ENCODE measurements around the gene ZDHHC14. TPM values are rescaled to one million over a fixed set of nuclear protein-coding genes. Genes with fewer than 3 reads are reported as not detected.

The ZDHHC14 gene
- total RNA-seq, 2 donors from 2014 or later, result 53.3 to 66.2 TPM

- intact Hi-C loops (cut with DNase I), result no loop called here
- DNase-seq (ENCODE audit: low spot score), result no peak
- WGBS, result 92% methylated on average over 15 of the region's 15 CpGs
- Histone ChIP-seq H3K4me1 (replicated peaks) (peaks cover 15% of the 10 kb centered on the region), H3K27ac (no peak overlapping the region), H3K36me3 (no peaks in the 10 kb centered on the region), H3K9me3 (no peaks in the 10 kb centered on the region), H3K27me3 (replicated peaks; ENCODE audit: insufficient read depth) (no peaks in the 10 kb centered on the region), H3K4me3 (no peak overlapping the region)
- TF ChIP-seq CTCF (IDR thresholded peaks at IDR 0.05), result no peak
- no peak for TF ChIP-seq POLR2A (IDR thresholded peaks at IDR 0.05)
- TF ChIP-seq POLR2AphosphoS5 (IDR thresholded peaks at IDR 0.05), result no peak
These were observed 219.8 kb downstream of the ZDHHC14 start for GRCh38 chr6:157600807-157601206.

- 85% methylated on average over 18 of the region's 18 CpGs for WGBS
- H3K4me3 ChIP-seq, result no peak overlapping the region
- intact Hi-C loops (cut with DNase I), result no loop called here
- no peak overlapping the region for H3K27ac ChIP-seq
- no peaks in the 10 kb centered on the region for H3K36me3 ChIP-seq
- H3K4me1 ChIP-seq (replicated peaks), result peaks cover 7% of the 10 kb centered on the region
- H3K9me3 ChIP-seq, result no peaks in the 10 kb centered on the region
- TF ChIP-seq CTCF (IDR thresholded peaks at IDR 0.05), result no peak
- TF ChIP-seq POLR2AphosphoS5 (IDR thresholded peaks at IDR 0.05), result no peak
- TF ChIP-seq POLR2A (IDR thresholded peaks at IDR 0.05), result no peak
- DNase-seq (ENCODE audit: low spot score), result no peak
- no peaks in the 10 kb centered on the region for H3K27me3 ChIP-seq (replicated peaks; ENCODE audit: insufficient read depth)
These were observed 221.7 kb downstream of the ZDHHC14 start for GRCh38 chr6:157602521-157603295.

DNA sequence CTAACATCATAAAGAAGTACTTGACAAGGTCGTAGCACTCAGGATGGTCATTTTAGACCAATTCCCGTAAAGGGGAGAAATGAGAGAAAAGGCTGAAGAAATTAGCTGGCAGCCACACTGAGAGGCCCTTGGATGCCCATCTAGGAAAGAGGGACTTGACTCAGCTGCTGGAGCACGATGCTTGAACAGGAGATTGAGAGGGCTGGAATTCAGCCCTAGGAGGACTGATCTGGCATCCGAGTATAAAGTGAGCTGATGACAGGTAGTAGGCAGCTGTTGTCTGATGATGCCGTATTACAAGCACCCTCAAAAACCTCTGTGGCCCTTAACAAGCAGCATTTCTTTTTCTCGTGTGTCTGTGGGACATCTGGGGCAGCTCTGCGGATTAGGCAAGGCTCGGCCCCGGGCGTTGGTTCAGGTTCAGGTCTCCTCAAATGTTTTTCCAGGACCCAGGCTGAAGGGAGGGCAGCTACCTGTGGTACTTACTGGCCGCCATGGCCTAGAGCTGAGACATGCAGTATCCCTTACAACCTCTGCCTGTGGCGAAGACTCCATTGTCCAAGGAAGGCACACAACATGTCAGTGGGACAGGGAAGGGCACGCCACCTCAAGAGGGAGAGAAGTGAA, 222.4 kb downstream of the ZDHHC14 start:
- intact Hi-C loops (cut with DNase I), result no loop called here
- H3K4me1 ChIP-seq (replicated peaks), result no peaks in the 10 kb centered on the region
- 93% methylated on average over 13 of the region's 13 CpGs for WGBS
- no peaks in the 10 kb centered on the region for H3K9me3 ChIP-seq
- no peaks in the 10 kb centered on the region for H3K36me3 ChIP-seq
- no peak for DNase-seq (ENCODE audit: low spot score)
- TF ChIP-seq POLR2A (IDR thresholded peaks at IDR 0.05) (no peak), CTCF (IDR thresholded peaks at IDR 0.05) (no peak)
- H3K27ac ChIP-seq, result no peak overlapping the region
- H3K27me3 ChIP-seq (replicated peaks; ENCODE audit: insufficient read depth), result no peaks in the 10 kb centered on the region
- H3K4me3 ChIP-seq, result no peak overlapping the region

GRCh38 chr6:157603971-157604370, 223.0 kb downstream of the ZDHHC14 start:
- Histone ChIP-seq H3K4me1 (replicated peaks) (no peaks in the 10 kb centered on the region), H3K27me3 (replicated peaks; ENCODE audit: insufficient read depth) (no peaks in the 10 kb centered on the region), H3K4me3 (no peak overlapping the region), H3K36me3 (no peaks in the 10 kb centered on the region), H3K9me3 (no peaks in the 10 kb centered on the region), H3K27ac (no peak overlapping the region)
- no peak for TF ChIP-seq CTCF (IDR thresholded peaks at IDR 0.05)
- no peak for TF ChIP-seq POLR2AphosphoS5 (IDR thresholded peaks at IDR 0.05)
- TF ChIP-seq POLR2A (IDR thresholded peaks at IDR 0.05), result no peak
- no peak for DNase-seq (ENCODE audit: low spot score)
- WGBS, result 93% methylated on average over 5 of the region's 5 CpGs
- intact Hi-C loops (cut with DNase I), result no loop called here

- Histone ChIP-seq H3K36me3 (no peaks in the 10 kb centered on the region), H3K9me3 (no peaks in the 10 kb centered on the region), H3K4me1 (replicated peaks) (no peaks in the 10 kb centered on the region), H3K27me3 (replicated peaks; ENCODE audit: insufficient read depth) (no peaks in the 10 kb centered on the region), H3K27ac (no peak overlapping the region), H3K4me3 (no peak overlapping the region)
- WGBS, result 53% methylated on average over 2 of the region's 2 CpGs
- intact Hi-C loops (cut with DNase I), result no loop called here
- DNase-seq (ENCODE audit: low spot score), result no peak
- TF ChIP-seq POLR2AphosphoS5 (IDR thresholded peaks at IDR 0.05) (no peak), POLR2A (IDR thresholded peaks at IDR 0.05) (no peak), CTCF (IDR thresholded peaks at IDR 0.05) (no peak)
These were observed 223.8 kb downstream of the ZDHHC14 start for GRCh38 chr6:157604816-157605215.

Data from prostate gland (tissue), 2 donors.